ENCODE results near the gene KCNC1.

The KCNC1 gene

DNA sequence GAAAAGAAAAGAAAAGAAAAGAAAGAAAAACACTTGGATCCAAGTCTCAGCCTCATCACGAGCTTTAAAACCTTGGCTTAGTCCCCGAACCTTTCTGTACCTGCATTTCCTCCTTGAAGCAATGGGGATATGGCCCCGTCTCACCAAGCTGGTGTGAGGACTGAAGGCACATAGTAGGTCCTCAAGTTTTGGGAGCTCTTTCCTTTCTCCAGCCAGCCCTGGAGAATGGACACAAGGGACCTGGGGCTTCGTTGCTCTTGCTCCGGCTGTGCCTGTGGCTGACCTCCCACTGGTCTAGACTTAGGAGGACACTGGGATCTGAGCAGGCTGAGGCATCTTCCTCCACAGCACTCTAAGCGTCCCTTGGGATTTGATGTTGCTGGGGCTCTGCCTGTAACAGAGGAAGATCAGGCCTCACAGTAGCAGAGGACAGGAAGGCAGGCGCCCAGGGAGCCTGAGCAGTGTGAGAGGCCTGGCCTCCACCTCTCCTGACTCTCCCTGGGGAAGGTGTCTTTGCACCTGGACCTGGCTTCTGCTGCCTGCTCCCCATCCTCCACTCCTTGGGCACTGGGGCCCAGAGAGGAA, 32.8 kb downstream of the KCNC1 start:
- H3K27ac ChIP-seq, result no peak overlapping the region
- TF ChIP-seq ZFX (IDR thresholded peaks at IDR 0.05; ENCODE audit: borderline replicate concordance), result no peak
- TF ChIP-seq, protein P1, sequence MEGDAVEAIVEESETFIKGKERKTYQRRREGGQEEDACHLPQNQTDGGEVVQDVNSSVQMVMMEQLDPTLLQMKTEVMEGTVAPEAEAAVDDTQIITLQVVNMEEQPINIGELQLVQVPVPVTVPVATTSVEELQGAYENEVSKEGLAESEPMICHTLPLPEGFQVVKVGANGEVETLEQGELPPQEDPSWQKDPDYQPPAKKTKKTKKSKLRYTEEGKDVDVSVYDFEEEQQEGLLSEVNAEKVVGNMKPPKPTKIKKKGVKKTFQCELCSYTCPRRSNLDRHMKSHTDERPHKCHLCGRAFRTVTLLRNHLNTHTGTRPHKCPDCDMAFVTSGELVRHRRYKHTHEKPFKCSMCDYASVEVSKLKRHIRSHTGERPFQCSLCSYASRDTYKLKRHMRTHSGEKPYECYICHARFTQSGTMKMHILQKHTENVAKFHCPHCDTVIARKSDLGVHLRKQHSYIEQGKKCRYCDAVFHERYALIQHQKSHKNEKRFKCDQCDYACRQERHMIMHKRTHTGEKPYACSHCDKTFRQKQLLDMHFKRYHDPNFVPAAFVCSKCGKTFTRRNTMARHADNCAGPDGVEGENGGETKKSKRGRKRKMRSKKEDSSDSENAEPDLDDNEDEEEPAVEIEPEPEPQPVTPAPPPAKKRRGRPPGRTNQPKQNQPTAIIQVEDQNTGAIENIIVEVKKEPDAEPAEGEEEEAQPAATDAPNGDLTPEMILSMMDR (IDR thresholded peaks at IDR 0.05), result no peak

DNA sequence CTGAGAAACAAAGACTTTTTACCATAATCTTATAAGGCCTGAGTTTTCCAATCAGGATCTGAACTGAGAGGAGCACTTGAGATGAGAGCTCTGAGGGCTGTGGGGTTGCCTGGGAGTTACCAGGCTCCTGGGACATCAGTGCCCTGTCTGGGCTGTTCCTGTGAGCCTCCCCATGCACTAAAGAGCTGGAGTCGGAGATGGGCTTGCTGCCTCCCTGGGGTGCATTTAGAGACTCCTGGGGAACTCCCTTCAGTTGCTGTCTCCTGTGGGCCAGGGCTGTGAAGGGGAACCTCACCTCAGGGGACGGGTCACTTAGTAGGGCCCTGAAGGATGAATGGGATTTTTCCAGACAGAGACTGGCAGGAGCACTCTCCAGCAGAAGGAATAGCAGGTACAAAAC, 33.3 kb downstream of the KCNC1 start:
- TF ChIP-seq, protein P1 (IDR thresholded peaks at IDR 0.05), result no peak
- TF ChIP-seq ZFX (IDR thresholded peaks at IDR 0.05; ENCODE audit: borderline replicate concordance), result no peak
- H3K27ac ChIP-seq, result no peak overlapping the region

DNA sequence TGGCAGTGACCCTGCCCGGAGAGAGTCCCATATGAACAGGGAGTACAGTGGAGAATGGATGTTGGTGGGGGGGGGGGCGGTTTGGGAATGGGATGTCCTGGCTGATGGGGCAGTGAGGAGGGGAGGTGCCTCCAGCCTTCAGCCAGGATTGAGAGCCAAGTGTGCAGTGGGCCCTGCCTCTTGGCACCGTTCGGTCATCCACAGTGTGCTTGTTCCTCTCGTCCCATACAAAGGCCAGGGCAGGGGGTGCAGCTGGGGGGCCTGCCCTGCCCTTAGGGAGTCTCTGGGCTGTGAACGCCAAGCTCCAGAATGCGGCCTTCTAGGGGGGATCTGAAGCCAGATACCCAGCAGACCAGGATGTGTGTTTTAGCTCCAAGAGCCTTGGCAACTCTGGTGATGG, 34.0 kb downstream of the KCNC1 start:
- TF ChIP-seq ZFX (IDR thresholded peaks at IDR 0.05; ENCODE audit: borderline replicate concordance), result no peak
- TF ChIP-seq, protein P1 (IDR thresholded peaks at IDR 0.05), result no peak
- H3K27ac ChIP-seq, result no peak overlapping the region

DNA sequence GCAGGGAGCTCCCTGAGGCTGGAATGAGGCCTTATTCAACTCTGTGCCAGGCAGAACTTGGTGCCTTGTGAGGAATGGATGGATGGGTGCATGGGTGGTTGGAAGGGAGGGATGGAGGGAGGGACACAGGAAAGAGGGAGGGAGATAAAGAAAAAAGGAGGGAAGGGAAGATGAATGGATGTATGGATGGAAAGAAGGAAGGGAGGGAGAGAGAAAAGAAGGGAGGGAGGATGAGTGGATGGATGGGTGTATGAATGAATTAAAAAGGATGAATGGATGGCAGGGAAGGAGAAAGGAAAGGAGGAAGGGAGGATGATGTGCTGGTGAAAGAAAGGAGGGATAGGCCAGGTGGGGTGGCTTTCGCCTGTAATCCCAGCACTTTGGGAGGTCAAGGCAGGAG, 34.6 kb downstream of the KCNC1 start:
- TF ChIP-seq, protein P1 (IDR thresholded peaks at IDR 0.05), result no peak
- TF ChIP-seq ZFX (IDR thresholded peaks at IDR 0.05; ENCODE audit: borderline replicate concordance), result no peak
- no peak overlapping the region for H3K27ac ChIP-seq

DNA sequence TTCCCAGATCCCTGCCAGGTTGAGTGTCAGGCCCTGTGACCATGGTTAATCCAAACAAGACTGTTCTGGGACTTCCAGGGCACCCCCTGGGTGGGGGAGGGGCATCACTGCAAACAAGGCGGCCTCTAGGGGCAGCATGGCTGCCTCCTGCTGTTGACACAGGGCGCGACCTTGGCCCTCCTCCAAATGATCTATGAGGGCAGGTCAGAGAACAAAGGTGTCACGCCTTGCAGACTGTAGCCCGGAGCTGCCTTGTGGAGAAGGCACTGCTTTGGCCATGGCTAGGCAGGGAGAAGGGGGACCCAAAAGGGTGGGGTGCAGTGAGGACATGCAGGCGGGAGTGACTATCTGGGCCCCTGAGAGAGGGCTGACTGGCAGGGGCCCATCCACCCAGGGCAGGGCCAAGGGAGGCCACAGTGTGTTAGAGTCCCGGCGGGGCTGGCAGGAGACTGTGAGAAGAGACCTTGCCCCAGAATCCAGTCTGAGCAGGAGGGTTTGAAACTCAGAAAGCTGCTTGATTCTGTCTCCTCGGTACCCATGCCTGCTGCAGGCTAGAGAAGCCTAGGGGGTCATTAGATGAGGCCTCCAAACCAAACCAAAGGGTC, 35.6 kb downstream of the KCNC1 start:
- TF ChIP-seq ZFX (IDR thresholded peaks at IDR 0.05; ENCODE audit: borderline replicate concordance), result no peak
- TF ChIP-seq, protein P1 (IDR thresholded peaks at IDR 0.05), result peak; percentile 37
- H3K27ac ChIP-seq, result no peak overlapping the region

DNA sequence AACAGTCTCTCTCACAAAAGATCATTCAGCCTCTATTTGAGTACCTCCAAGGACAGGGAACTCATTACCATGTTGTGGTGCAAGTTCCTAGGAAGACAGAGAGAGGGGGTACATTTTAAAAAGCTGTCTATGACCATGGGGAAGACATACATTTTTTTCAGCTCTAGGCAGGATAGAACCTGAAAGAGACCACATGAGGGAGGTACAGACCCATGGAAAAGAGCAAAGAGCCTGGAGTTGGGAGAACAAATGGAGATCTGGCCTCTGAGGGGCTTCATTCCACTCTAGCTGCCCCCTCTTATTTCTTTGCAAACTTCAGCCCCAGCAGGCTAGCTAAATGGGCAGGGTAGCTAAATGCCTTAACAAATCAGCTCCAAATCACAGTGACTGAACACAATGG, 36.3 kb downstream of the KCNC1 start:
- H3K27ac ChIP-seq, result no peak overlapping the region
- no peak for TF ChIP-seq ZFX (IDR thresholded peaks at IDR 0.05; ENCODE audit: borderline replicate concordance)
- TF ChIP-seq, protein P1 (IDR thresholded peaks at IDR 0.05), result no peak

DNA sequence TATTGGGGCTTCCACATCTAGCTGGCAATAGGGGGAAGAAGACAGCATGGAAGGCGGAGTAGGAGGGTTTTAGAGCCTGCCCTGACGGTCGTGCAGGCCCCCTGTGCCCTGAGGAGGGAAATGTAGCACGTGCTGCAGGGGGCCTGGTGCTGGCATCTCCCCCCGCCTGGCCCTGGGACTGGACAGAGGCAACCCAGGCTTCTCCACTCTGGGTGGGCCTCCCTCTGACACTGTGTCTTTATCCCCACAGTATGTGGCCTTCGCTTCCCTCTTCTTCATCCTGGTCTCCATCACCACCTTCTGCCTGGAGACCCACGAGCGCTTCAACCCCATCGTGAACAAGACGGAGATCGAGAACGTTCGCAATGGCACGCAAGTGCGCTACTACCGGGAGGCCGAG, 36.8 kb downstream of the KCNC1 start:
- TF ChIP-seq, protein P1 (IDR thresholded peaks at IDR 0.05), result no peak
- TF ChIP-seq ZFX (IDR thresholded peaks at IDR 0.05; ENCODE audit: borderline replicate concordance), result no peak
- H3K27ac ChIP-seq, result no peak overlapping the region
